ENCODE data around the gene FKBP1A.

DNA sequence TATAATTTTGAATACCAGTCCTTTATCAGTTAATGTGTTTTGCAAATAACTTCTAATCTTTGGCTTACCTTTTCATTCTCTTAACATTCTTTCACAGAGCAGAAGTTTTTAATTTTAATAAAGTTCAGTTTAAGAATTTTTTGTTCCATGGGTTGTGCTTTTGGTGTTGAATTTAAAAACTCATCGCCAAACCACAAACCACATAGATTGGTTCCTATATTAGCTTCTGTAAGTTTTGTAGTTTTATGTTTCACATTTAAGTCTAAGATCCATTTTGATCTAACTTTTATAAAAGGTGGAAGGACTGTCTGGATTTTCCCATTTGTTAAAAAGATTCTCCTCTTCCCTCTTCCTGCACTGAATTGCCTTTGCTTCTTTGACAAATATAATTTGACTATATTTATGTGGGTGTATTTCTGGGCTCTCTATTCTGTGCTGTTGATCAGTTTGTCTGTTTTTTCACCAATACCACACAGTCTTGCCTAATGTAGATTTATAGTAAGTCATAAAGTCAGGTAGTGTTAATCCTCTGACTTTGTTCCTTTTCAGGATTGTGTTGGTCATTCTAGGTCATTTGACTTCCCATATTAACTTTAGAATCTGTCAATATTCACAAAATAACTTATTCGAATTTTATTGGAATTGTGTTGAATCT lies 46.4 kb downstream of the FKBP1A start:
- TF ChIP-seq EZH2 (IDR thresholded peaks at IDR 0.05; ENCODE audit: borderline replicate concordance, low read depth, low read length, severe bottlenecking): no peak
- TF ChIP-seq, protein P1, sequence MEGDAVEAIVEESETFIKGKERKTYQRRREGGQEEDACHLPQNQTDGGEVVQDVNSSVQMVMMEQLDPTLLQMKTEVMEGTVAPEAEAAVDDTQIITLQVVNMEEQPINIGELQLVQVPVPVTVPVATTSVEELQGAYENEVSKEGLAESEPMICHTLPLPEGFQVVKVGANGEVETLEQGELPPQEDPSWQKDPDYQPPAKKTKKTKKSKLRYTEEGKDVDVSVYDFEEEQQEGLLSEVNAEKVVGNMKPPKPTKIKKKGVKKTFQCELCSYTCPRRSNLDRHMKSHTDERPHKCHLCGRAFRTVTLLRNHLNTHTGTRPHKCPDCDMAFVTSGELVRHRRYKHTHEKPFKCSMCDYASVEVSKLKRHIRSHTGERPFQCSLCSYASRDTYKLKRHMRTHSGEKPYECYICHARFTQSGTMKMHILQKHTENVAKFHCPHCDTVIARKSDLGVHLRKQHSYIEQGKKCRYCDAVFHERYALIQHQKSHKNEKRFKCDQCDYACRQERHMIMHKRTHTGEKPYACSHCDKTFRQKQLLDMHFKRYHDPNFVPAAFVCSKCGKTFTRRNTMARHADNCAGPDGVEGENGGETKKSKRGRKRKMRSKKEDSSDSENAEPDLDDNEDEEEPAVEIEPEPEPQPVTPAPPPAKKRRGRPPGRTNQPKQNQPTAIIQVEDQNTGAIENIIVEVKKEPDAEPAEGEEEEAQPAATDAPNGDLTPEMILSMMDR (IDR thresholded peaks at IDR 0.05; ENCODE audit: extremely low read depth in 1 of 2, insufficient read depth in 1 of 2, low read depth in 1 of 2, low read length in 2 of 2): no peak

Data from endothelial cell of umbilical vein (primary cell).